ENCODE data around the gene POLR3B.

DNA sequence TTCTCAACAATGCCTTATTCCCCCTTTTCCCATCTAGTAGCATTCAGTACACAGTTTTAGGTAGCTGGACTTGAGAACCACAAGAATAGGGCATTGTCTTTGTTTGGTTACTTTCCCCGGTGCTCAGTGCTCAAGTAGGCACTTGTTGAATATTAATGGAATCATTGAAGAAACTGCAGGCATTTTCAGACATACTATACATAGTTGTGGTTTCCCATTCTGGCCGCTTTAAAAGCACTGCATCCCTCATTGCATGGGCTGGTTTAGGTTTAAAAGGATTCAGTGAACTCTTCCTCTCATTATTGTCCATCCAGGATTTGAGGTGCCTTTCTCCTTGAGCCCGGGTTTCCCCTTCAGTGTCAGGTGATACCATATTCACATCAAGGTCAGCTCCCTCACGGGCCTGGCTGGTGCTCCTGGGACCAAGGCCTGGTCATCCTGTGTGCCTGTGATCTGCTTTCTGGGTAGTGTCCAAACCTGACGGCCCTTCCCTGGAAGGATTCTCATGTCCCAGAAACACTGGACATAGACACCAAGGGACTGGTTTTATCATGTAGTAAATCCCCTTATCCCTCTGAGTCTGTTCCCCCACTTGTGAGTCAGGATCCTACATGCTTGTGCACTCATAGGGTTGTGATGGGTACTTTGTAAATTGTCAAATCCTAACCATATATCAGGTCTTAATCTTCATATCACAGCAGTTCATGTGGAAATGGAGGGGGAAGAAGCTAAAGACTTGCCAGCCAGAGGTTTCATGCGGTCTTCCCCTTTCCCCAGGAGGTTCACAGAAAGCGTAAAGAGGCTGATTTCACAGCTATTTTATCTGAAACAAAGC is 47.7 kb upstream of the POLR3B start:
- TF ChIP-seq, protein P1, sequence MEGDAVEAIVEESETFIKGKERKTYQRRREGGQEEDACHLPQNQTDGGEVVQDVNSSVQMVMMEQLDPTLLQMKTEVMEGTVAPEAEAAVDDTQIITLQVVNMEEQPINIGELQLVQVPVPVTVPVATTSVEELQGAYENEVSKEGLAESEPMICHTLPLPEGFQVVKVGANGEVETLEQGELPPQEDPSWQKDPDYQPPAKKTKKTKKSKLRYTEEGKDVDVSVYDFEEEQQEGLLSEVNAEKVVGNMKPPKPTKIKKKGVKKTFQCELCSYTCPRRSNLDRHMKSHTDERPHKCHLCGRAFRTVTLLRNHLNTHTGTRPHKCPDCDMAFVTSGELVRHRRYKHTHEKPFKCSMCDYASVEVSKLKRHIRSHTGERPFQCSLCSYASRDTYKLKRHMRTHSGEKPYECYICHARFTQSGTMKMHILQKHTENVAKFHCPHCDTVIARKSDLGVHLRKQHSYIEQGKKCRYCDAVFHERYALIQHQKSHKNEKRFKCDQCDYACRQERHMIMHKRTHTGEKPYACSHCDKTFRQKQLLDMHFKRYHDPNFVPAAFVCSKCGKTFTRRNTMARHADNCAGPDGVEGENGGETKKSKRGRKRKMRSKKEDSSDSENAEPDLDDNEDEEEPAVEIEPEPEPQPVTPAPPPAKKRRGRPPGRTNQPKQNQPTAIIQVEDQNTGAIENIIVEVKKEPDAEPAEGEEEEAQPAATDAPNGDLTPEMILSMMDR (IDR thresholded peaks at IDR 0.05), result no peak
- TF ChIP-seq POLR2A (IDR thresholded peaks at IDR 0.05), result no peak
